NCI-H69 (cell line): ENCODE measurements around the gene SOX10.

Experiments
- DNase-seq: peaks from one replicate; lab custom pipeline; 2025; lab: John Stamatoyannopoulos, UW

Gene SOX10

DNA sequence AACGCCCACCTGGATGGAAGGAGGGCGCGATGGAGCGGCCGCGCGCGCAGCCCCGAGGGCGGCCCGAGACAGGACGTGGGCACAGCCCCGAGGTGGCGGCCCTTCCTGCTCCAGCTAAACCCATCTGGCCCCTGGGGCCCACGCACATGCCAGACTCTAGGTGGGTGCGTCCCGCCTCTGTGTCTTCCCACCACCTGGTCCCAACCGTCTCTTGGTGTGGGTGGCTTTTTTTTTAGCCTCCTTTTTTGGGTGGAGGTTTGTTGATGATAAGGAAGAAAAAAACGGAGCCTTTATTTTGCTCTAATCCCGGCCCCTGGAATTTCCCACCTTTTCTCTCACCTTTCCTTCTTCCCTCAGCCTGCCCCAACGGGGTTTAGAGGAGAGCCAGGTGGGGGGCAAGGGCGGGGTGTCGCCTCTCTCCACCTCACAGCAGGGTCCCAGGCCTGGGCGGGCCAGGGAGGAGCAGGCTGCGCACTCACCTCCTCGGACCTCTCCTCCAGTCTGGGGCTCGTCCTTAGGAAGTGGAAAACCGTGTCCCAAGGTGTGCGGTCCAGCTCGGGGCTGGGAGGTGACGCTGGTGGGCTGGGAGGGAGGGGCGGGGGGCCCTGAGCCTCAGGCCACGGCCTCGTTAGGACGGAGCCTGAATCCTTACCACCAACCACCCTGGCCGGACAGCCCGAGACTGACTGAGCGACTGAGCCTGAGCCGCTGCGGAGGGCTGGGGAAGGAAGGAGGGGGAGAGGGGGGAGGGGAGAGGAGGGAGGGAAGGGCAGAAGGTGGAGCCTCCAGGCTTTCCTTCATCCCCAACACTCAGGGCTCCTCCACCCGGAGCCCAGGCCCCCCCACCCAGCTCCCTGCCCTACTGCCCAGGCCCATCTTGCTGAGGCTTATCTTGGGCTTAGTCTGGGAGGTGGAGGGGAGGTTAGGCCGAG lies at the start of gene SOX10:
Gene SOX10 (minus strand): TSS at position 696 of the 932 bp plus-strand sequence. CDS start 771 bp downstream, outside the sequence.
- no peak for DNase-seq

DNA sequence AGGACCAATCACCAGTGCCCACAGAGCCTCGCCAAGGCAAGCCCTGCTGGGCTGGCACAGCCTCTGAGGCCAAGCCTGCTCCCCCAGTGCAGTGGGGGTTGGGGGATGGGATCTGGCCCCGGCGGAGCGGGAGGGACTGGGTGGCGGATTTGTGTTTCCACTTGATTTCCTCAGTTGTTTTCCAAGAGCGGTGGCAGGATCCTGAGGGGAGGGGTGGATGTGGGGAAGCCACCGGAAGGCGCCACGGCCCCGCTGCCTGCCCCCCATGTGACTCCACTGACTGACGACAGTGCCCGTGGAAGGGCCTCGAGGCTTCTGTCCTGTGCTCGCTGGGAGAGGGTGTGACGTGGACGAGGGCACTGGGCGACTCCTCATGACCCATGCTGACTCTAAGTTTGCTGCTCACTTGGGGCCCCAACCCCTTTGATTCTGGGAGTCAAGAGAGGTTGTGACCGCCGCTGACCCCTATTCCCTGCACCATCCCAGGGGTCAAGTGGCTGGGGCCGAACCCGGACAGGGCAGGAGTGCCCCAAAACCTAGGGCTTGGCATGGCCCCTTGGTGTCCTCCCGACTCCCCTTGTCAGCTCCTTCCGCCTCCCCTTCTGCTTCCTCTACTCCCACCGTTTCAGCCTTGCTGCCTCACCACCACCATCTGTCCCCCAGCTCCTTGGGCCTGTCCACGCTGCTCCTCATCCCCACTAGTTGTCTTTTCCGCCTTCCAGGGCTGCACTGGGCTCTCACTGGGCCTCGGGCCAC lies 49.3 kb upstream of the SOX10 start:
- no peak for DNase-seq

DNA sequence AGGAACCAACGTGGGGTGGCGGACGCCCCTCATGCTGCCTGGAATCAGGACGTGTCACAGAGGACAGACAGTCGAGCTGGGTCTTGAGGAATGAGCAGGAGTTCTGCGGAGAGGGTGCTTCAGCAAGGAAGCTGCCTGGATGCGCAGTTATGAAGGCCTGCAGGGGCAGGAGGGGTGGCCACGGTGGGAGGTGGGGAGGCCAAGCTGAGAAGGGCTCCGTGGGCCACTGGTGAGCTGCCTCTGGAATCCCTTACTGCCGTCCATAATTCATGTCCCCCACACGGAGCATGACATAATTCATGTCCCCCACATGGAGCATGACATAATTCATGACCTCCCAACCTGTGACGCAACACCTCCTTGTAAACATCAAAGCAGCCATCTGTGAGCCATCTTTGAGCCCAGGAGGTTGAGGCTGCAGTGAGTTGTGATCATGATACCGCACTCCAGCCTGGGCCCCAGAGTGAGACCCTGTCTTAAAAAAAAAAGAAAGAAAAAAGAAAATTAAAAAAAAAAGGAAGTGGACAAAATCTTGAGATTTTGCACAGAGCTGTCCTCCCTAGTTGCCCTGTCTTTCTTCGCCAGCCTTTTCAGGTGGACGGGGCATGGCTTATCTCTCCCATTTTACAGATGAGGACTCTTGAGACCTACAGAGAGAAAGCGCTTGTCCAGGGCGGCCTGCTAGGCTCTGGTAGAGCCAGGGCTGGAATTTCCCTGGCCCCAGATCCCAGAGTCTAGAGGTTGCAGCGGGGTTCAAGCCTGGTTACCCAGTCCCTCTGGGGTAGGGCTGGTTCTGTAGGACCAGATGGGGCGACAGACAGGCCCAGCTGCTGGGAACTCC lies 48.5 kb upstream of the SOX10 start:
- DNase-seq, result peak; percentile 81

DNA sequence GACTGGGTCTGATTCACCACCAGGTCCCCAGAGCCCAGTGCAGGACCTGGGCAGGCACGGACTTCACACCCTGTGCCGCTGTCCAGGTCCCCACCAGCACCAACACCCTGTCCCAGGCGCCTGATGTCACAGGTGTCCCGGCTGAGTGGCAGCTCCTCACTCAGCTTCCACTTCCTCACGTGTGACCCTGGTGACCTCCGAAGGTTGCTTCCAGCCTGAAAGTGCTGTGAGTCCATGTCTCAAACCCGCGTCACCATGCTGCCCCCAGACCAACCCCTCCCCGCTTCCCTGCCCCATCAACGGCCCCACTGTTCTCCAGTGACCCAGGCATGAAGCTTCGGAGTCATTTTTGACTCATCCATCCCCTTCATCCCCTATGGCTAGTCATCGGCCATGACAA lies 47.1 kb upstream of the SOX10 start:
- no peak for DNase-seq

GRCh38 chr22:38030311-38031133 lies 46.2 kb upstream of the SOX10 start:
- no peak for DNase-seq

DNA sequence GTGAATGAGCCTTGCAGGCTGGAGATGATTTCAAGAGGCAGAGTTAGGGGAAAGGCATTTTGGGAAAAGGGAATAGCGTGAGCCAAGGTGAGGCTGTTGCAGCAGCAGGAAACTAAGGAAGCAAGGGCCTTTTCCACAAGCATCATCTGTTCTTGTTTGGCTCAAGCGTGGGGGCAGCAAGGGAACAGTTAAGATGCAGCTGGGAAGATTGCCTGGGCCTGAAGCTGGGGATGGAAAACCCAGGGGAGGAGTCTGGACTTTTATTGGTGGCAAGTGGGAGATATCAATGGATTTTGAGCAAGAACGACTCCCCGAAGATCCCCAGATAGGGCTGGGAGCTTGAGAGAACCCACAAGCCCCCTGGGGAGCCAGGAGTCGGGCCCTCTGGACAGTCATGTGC lies 45.5 kb upstream of the SOX10 start:
- DNase-seq, result no peak

- DNase-seq, result no peak
Measured at GRCh38 chr22:38029370-38029769, 45.0 kb upstream of the SOX10 start.

- no peak for DNase-seq
Measured at GRCh38 chr22:38028344-38029130, 44.2 kb upstream of the SOX10 start.

DNA sequence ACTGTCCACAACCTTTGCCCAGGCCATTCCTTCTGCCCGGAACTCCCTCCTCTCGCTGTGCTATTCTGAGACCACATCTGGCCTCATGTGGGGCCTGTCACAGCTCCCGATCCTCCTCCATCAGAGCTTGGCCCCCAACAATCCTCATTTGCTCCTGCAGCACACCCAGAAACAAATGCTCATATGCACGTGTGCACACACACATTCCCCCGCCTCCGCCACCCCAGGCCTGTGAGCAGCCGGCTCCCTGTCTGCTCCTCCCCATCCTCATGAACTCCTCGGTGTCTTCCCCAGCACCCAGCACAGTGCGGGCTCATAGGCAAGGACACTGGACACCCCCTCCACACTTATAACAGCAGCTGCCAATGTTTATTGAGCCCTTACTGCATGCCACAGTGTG lies 43.1 kb upstream of the SOX10 start:
- DNase-seq, result no peak

- no peak for DNase-seq
Measured at GRCh38 chr22:38026130-38027111, 42.1 kb upstream of the SOX10 start.

- DNase-seq, result no peak
Measured at GRCh38 chr22:38025514-38025913, 41.2 kb upstream of the SOX10 start.

GRCh38 chr22:38023045-38023444 lies 38.7 kb upstream of the SOX10 start:
- DNase-seq, result no peak

DNA sequence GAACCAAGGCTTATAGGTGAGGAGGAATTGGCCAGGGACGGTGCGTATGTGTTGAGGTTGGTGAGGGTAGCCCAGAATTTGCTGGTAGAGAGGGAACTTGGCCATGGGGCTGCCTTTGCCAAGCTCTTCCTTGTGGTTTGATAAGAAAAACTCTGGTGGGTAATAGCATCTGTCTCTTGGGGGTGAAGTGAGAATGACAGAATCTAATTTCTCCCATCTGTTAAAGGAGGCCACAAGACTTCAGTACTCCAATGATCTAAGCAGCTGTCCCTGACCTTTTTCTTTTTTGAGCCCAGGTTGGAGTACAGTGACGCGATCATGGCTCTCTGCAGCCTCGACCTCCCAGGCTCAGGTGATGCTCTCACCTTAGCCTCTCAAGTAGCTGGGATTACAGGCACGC lies 36.9 kb upstream of the SOX10 start:
- DNase-seq, result no peak

DNA sequence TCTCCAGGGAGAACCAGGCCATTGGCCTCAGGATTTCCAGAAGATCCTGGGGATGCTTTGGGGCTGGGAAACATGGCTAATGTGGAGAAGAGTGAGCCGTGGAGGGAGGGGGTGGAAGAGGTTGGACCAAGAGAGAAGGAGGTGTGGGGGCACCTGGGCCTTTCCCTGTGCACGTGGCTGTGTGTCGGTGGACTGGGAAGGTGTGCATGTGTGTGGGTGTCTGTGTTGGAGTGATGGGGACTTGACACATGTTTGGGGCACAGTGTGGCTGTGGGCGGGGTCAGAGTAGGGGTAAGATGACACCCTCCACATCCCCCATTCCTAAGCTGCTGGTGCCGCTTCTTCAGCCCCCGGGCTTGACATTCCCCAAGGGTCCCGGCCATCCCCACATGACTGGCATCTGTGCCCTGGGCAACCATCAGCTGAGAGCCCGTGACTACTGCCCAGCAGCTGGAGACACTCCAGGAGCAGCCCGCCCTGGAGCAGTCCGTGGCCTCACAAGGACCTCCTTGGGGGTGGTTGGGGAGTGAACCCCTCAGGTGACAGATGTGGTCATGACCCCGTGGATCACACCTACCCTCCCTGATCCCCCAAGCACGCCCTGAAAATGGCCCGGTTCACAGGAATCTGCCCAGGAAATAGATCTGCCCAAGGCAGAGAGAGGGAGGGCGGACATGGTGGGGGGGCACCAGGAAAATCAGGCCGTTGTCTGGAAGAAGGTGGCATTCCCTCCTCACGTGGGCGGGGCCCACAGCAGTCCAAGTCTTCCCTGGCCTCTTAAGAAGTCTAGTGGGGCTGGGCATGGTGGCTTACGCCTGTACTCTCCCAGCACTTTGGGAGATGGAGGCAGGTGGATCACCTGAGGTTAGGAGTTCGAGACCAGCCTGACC lies 34.8 kb upstream of the SOX10 start:
- no peak for DNase-seq

DNA sequence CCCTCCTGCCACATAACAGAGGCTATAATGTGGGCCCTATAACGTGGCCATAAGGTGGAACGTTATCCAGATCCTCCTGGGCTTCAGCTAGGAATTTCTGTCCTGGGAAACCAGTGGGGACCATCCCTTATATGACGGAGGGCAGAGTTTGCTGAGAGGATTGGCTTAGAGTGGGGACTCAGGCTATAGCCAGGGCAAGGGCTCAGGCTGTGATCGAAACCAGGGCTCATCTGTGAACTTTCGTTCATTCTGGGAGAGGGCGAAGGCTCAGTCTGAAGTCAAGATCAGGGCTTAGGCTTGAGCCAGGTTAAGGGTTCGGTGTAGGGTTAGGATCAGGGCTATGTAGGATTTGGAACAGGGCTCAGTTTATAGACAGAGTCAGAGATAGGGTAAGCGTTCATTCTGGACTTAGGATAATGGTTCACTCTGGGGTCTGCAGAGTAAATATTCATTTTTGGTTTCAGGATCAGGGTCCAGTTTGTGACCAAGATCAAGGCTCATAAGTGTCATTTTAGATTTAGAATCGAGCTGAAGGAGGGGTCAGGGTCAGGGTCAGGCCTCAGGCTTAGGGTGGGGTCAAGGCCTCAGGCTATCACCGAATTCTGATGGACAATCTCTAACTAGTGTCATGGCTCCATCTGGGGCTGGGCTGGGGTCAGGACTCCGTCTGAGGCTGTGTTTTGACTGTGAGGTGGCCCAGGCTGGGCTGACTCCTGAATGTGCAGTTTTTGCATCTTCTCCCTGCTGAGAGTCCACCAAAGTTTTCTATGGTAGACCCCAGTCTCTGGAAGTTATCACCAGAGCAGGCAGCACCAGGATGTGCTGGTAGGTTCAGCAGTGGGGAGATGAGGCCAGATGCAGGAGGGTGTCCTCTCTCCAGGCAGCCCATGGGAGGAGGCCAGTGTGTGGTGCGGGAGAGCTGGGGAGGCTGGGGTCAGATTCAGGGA lies 33.9 kb upstream of the SOX10 start:
- DNase-seq, result no peak

GRCh38 chr22:38017272-38017920 lies 33.0 kb upstream of the SOX10 start:
- DNase-seq, result peak; percentile 68
